Psoas muscle (tissue), 8 donors: ENCODE data around the gene ATP6V0A4. TPM values are rescaled to one million over a fixed set of nuclear protein-coding genes. Genes with fewer than 3 reads are reported as not detected.

ENCODE experiments used
- ATAC-seq, 4 donors: fragments of 200-7000 bp; cut with Tn5 transposase; one replicate each; pipeline ENCODE4 v1.9.1; 2020; ENCODE audit warnings: moderate library complexity in 3 of 4, mild to moderate bottlenecking in 2 of 4
- DNase-seq, 2 donors: peaks; one replicate each; pipeline ENCODE4 v3.0.0-alpha.2; 2020
- H3K27ac ChIP-seq: fragments of 200-600 bp; one replicate; pipeline ENCODE4 v1.8.0; 2022
- H3K27me3 ChIP-seq, 3 donors: fragments of 200-600 bp in 1 of 3; one replicate each; pipeline versions ENCODE4 v1.6.1 to v1.8.0; 2013 to 2022; ENCODE audit warnings: low read length in 2 of 3, mild to moderate bottlenecking in 2 of 3, moderate library complexity in 1 of 3; ENCODE audit not compliant: insufficient read depth in 3 of 3
- H3K36me3 ChIP-seq, 2 donors: fragments of 200-600 bp in 1 of 2; one replicate each; pipeline versions ENCODE4 v1.6.1 to v1.8.0; 2013 to 2022; ENCODE audit warnings: low read depth in 1 of 2, mild to moderate bottlenecking in 1 of 2, moderate library complexity in 1 of 2; ENCODE audit not compliant: insufficient read depth in 1 of 2
- H3K4me1 ChIP-seq: fragments of 200-600 bp; one replicate; pipeline ENCODE4 v1.8.0; 2022
- H3K4me3 ChIP-seq: fragments of 200-600 bp; one replicate; pipeline ENCODE4 v1.8.0; 2022; ENCODE audit warnings: mild to moderate bottlenecking
- H3K9me3 ChIP-seq: fragments of 200-600 bp; one replicate; pipeline ENCODE4 v1.8.0; 2022
- WGBS, 3 donors: extraction: QIAGEN DNeasy Blood & Tissue Kit; methylation state at CpG; one replicate each; pipeline versions ENCODE4 v1.1.6 to v1.1.7; 2013; 5-methylcytosine and 5-hydroxymethylcytosine counted together
- intact Hi-C, 2 donors: fragments of 100-400 bp; cut with DNase I; formaldehyde crosslinking; loops; one replicate each; pipeline versions ENCODE4 v1.11.0 to v1.14.2; 2022
- polyA plus RNA-seq, 3 donors: library from polyadenylated mRNA; stranded (reverse); fragments of 200-250 nt; gene quantifications; one replicate each; pipeline ENCODE4 v1.2.3, GENCODE V29; 2013
- total RNA-seq, 4 donors: library from RNA; stranded (reverse); fragmentation: NEBNext Ultra II Directional in 2 of 4; extraction: Animal tissue kit (Norgen Biotek cat#: 25700) in 2 of 4; gene quantifications; one replicate each; pipeline versions ENCODE4 v1.2.1 to v1.2.4, GENCODE V29; 2021 to 2023
- TF ChIP-seq, protein P1 (sequence below): fragments of 200-600 bp; IDR thresholded peaks from one replicate; pipeline ENCODE4 v1.8.0; 2022; ENCODE audit warnings: antibody characterized with exemption
- donor health status: healthy with polysubstance abuse.
- donor health status: DM: no; HTN: no; CAD: no; lungs with moderate emphysema.
- donor health status: Bipolar disorder and iron deficiency.
- donor health status: healthy.
- donor health status: DM: yes; HTN: yes; CAD: no.
- donor health status: DM: no; HTN: no; CAD: no.
- donor health status: DM: no; HTN: no; CAD: no.
- donor health status: DM: yes; HTN: yes; CAD: no.

ATP6V0A4 gene
- total and polyA plus RNA-seq, 7 donors = 0.44 TPM; not detected in 6

GRCh38 chr7:138729444-138729843 is 68.6 kb downstream of the ATP6V0A4 start:
- ATAC-seq (no peak), DNase-seq (no peak)
- H3K9me3 ChIP-seq = no peaks in the 10 kb centered on the region
- no peak overlapping the region for H3K4me3 ChIP-seq
- no peaks in the 10 kb centered on the region for H3K36me3 ChIP-seq
- no peaks in the 10 kb centered on the region for H3K4me1 ChIP-seq
- H3K27ac ChIP-seq = no peak overlapping the region
- 73 to 78% (median 73%) methylated on average over 9 of the region's 9 CpGs for WGBS, 3 donors
- no peaks in the 10 kb centered on the region for H3K27me3 ChIP-seq
- TF ChIP-seq, protein P1, sequence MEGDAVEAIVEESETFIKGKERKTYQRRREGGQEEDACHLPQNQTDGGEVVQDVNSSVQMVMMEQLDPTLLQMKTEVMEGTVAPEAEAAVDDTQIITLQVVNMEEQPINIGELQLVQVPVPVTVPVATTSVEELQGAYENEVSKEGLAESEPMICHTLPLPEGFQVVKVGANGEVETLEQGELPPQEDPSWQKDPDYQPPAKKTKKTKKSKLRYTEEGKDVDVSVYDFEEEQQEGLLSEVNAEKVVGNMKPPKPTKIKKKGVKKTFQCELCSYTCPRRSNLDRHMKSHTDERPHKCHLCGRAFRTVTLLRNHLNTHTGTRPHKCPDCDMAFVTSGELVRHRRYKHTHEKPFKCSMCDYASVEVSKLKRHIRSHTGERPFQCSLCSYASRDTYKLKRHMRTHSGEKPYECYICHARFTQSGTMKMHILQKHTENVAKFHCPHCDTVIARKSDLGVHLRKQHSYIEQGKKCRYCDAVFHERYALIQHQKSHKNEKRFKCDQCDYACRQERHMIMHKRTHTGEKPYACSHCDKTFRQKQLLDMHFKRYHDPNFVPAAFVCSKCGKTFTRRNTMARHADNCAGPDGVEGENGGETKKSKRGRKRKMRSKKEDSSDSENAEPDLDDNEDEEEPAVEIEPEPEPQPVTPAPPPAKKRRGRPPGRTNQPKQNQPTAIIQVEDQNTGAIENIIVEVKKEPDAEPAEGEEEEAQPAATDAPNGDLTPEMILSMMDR = no peak
- intact Hi-C loops = no loop called here

GRCh38 chr7:138727336-138728099 is 70.5 kb downstream of the ATP6V0A4 start:
- Histone ChIP-seq H3K9me3 (no peaks in the 10 kb centered on the region), H3K4me1 (no peaks in the 10 kb centered on the region), H3K27ac (no peak overlapping the region), H3K4me3 (no peak overlapping the region), H3K36me3 (no peaks in the 10 kb centered on the region), H3K27me3 (no peaks in the 10 kb centered on the region)
- intact Hi-C loops = no loop called here
- ATAC-seq (no peak), DNase-seq (no peak)
- TF ChIP-seq, protein P1 = no peak
- 52 to 63% (median 58%) methylated on average over 10 of the region's 10 CpGs for WGBS, 3 donors

- no peaks in the 10 kb centered on the region for H3K4me1 ChIP-seq
- H3K27ac ChIP-seq = no peak overlapping the region
- no peak for ATAC-seq
- no peaks in the 10 kb centered on the region for H3K9me3 ChIP-seq
- intact Hi-C loops = no loop called here
- H3K27me3 ChIP-seq = no peaks in the 10 kb centered on the region
- H3K36me3 ChIP-seq = no peaks in the 10 kb centered on the region
- TF ChIP-seq, protein P1 = no peak
- DNase-seq = no peak
- WGBS, 3 donors = 76 to 83% (median 77%) methylated on average over 9 of the region's 9 CpGs
- H3K4me3 ChIP-seq = no peak overlapping the region
These were observed 71.7 kb downstream of the ATP6V0A4 start for GRCh38 chr7:138726288-138726687.

DNA sequence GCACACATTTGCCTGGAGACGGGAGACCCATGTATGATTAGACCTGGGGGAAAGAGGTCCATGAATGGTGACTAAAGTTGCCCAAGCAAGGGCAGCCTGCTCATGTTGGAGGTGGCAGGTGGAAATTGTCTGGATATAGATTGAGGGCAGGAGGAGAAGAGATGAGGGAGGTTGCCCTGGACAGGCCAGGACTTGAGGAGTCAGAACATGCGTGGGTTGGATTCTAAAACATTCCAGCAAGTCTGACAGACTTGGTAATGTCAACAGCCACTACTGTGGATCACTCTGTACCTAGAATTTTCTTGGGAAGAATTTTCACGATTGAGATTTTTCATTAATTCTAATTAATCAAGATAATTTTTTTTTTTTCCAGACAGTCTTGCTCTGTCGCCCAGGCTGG is 77.7 kb downstream of the ATP6V0A4 start:
- H3K36me3 ChIP-seq = no peaks in the 10 kb centered on the region
- TF ChIP-seq, protein P1 = no peak
- no peaks in the 10 kb centered on the region for H3K4me1 ChIP-seq
- no peaks in the 10 kb centered on the region for H3K27me3 ChIP-seq
- ATAC-seq = no peak
- no peaks in the 10 kb centered on the region for H3K9me3 ChIP-seq
- DNase-seq = no peak
- WGBS, 3 donors = 64 to 87% (median 84%) methylated on average over 4 of the region's 4 CpGs
- intact Hi-C loops = no loop called here
- no peak overlapping the region for H3K27ac ChIP-seq
- no peak overlapping the region for H3K4me3 ChIP-seq

GRCh38 chr7:138716889-138717288 is 81.1 kb downstream of the ATP6V0A4 start:
- Histone ChIP-seq H3K4me1 (no peaks in the 10 kb centered on the region), H3K9me3 (no peaks in the 10 kb centered on the region), H3K4me3 (no peak overlapping the region), H3K27ac (no peak overlapping the region), H3K27me3 (peaks cover 0 to 1% (median 0%) of the 10 kb centered on the region in 3 donors), H3K36me3 (no peaks in the 10 kb centered on the region)
- no peak for ATAC-seq
- TF ChIP-seq, protein P1 = no peak
- WGBS, 3 donors = 93 to 97% (median 94%) methylated on average over 7 of the region's 7 CpGs
- DNase-seq = no peak
- intact Hi-C loops = no loop called here
